Endothelial cell of umbilical vein (primary cell): ENCODE measurements around the gene CMC2. TPM values are rescaled to one million over a fixed set of nuclear protein-coding genes. Genes with fewer than 3 reads are reported as not detected.

Experiments
- BruUV-seq: library from RNA; stranded (reverse); fragments of 400-500 nt; replicated peaks from 2 replicates; lab custom pipeline; 2021; lab: Mats Ljungman, UMichigan
- CTCF ChIA-PET: fragments of 300-600, 350-600 bp; sonication (Branson Sonifier 250); formaldehyde crosslinking; loops from one replicate; lab custom pipeline; 2021; ENCODE audit warnings: antibody characterized with exemption, inconsistent platforms; lab: Charles Lee
- POLR2A ChIA-PET: fragments of 300-600, 350-600 bp; sonication (Branson Sonifier 250); formaldehyde crosslinking; loops from one replicate; lab custom pipeline; 2021; ENCODE audit warnings: antibody characterized with exemption, inconsistent platforms; lab: Charles Lee
- DNase-seq: peaks from one replicate; pipeline ENCODE4 v3.0.0-alpha.2; 2011; ENCODE audit warnings: low read depth, low spot score
- FAIRE-seq: peaks from 2 replicates; lab custom pipeline; 2011; peaks lifted over from hg19 to GRCh38; lab: Jason Lieb, UNC
- H2AFZ ChIP-seq: 2 replicates; pipeline ENCODE4 v1.6.0; 2012; ENCODE audit warnings: low read depth, low read length, control low read depth, inconsistent platforms
- H3K27ac ChIP-seq: 2 replicates; pipeline ENCODE4 v1.5.1; 2011; ENCODE audit warnings: low read depth, mild to moderate bottlenecking, control low read depth, low read length, moderate library complexity; ENCODE audit not compliant: insufficient read depth
- H3K27me3 ChIP-seq, 2 experiments: 2 replicates each; pipeline versions ENCODE4 v1.6.0 to v1.6.1; 2011; ENCODE audit warnings: low read length in 2 of 2, mixed read lengths in 1 of 2; ENCODE audit not compliant: control insufficient read depth in 2 of 2, insufficient read depth in 2 of 2
- H3K36me3 ChIP-seq, 2 experiments: 2 replicates in 1 of 2; 3 replicates in 1 of 2; pipeline ENCODE4 v1.5.1; 2011; ENCODE audit warnings: low read length in 2 of 2, mild to moderate bottlenecking in 1 of 2, moderate library complexity in 1 of 2; ENCODE audit not compliant: control insufficient read depth in 2 of 2, insufficient read depth in 2 of 2; ENCODE audit errors: extremely low read depth in 1 of 2
- H3K4me1 ChIP-seq: 3 replicates; pipeline ENCODE4 v1.5.1; 2011; ENCODE audit warnings: mild to moderate bottlenecking, low read length; ENCODE audit not compliant: control insufficient read depth, insufficient read depth; ENCODE audit errors: extremely low read depth
- H3K4me2 ChIP-seq: 2 replicates; pipeline ENCODE4 v1.6.1; 2011; ENCODE audit warnings: low read length, control low read depth, mixed read lengths; ENCODE audit not compliant: insufficient read depth
- H3K4me3 ChIP-seq, 3 experiments: fragments of 200-600 bp in 1 of 3; sonication (generic), shearing (Covaris generic) in 1 of 3; replicated peaks in 1 of 3; 2 replicates each; pipeline ENCODE4 v1.5.1; 2011 to 2016; ENCODE audit warnings: control low read depth in 3 of 3, low read length in 3 of 3, mild to moderate bottlenecking in 2 of 3, inconsistent platforms in 1 of 3, low read depth in 1 of 3, moderate library complexity in 1 of 3; ENCODE audit not compliant: insufficient read depth in 1 of 3
- H3K79me2 ChIP-seq: 2 replicates; pipeline ENCODE4 v1.6.0; 2012; ENCODE audit warnings: low read length, inconsistent platforms; ENCODE audit not compliant: control insufficient read depth, insufficient read depth
- H3K9ac ChIP-seq: replicated peaks from 2 replicates; pipeline ENCODE3; 2011; ENCODE audit warnings: low read length, control low read depth; ENCODE audit not compliant: insufficient read depth; ENCODE audit errors: extremely low read depth
- H3K9me1 ChIP-seq: replicated peaks from 3 replicates; pipeline ENCODE4 v1.6.0; 2011; ENCODE audit warnings: mild to moderate bottlenecking, low read length; ENCODE audit not compliant: control insufficient read depth, insufficient read depth; ENCODE audit errors: extremely low read depth
- H3K9me3 ChIP-seq: replicated peaks from 2 replicates; pipeline ENCODE4 v1.5.1; 2012; ENCODE audit warnings: low read length, inconsistent platforms; ENCODE audit not compliant: control insufficient read depth, insufficient read depth
- H4K20me1 ChIP-seq: replicated peaks from 2 replicates; pipeline ENCODE3; 2011; ENCODE audit warnings: mild to moderate bottlenecking, low read length; ENCODE audit not compliant: control insufficient read depth, insufficient read depth; ENCODE audit errors: extremely low read depth
- CTCF ChIP-seq, 2 donors: IDR thresholded peaks; 1 replicate in 1 of 2; 2 replicates in 1 of 2; pipeline ENCODE4 v1.5.1; 2011; ENCODE audit warnings: low read length in 2 of 2, mild to moderate bottlenecking in 2 of 2, moderate library complexity in 2 of 2, control low read depth in 1 of 2, inconsistent platforms in 1 of 2, low read depth in 1 of 2; ENCODE audit not compliant: insufficient read depth in 1 of 2; ENCODE audit errors: extremely low read depth in 1 of 2
- EZH2 ChIP-seq: IDR thresholded peaks from 2 replicates; pipeline ENCODE4 v1.6.1; 2012; ENCODE audit warnings: borderline replicate concordance, low read depth, mild to moderate bottlenecking, moderate library complexity, low read length, inconsistent platforms; ENCODE audit not compliant: severe bottlenecking
- FOS ChIP-seq: IDR thresholded peaks from 2 replicates; pipeline ENCODE4 v1.6.1; 2011; ENCODE audit warnings: mild to moderate bottlenecking, low read length, moderate library complexity, borderline replicate concordance; ENCODE audit not compliant: insufficient read depth
- GATA2 ChIP-seq: IDR thresholded peaks from 2 replicates; pipeline ENCODE4 v1.7.0; 2011; ENCODE audit warnings: low read depth, mild to moderate bottlenecking, moderate library complexity, mixed read lengths, low read length; ENCODE audit not compliant: insufficient read length, insufficient read depth
- JUN ChIP-seq: IDR thresholded peaks from 2 replicates; pipeline ENCODE4 v1.6.1; 2011; ENCODE audit warnings: borderline replicate concordance, low read depth; ENCODE audit not compliant: insufficient read length, insufficient read depth
- MAX ChIP-seq: IDR thresholded peaks from 2 replicates; pipeline ENCODE4 v1.6.1; 2011; ENCODE audit not compliant: insufficient read depth, insufficient read length
- MYC ChIP-seq: IDR thresholded peaks from one replicate; pipeline ENCODE4 v1.6.1; 2011; ENCODE audit warnings: mild to moderate bottlenecking, low read depth, low read length
- POLR2A ChIP-seq: IDR thresholded peaks from 2 replicates; pipeline ENCODE4 v1.6.1; 2012; ENCODE audit warnings: low read depth, mild to moderate bottlenecking, control low read depth, low read length
- POLR2AphosphoS5 ChIP-seq: IDR thresholded peaks from 2 replicates; pipeline ENCODE4 v1.6.1; 2012; ENCODE audit warnings: low read depth, mild to moderate bottlenecking, control low read depth, low read length, moderate library complexity; ENCODE audit not compliant: insufficient read depth
- dilution Hi-C: fragments of 300-500 bp; cut with MboI; formaldehyde crosslinking; loops from one replicate; pipeline ENCODE4 v1.15.0; 2019; ENCODE audit warnings: low sequenced_read_pairs; ENCODE audit not compliant: extremely low pct_ligation_motif_present
- intact Hi-C: fragments of 100-400 bp; cut with micrococcal nuclease; formaldehyde crosslinking; loops from one replicate; pipeline ENCODE4 v1.10.0; 2022
- polyA plus RNA-seq, 4 experiments: library from polyadenylated mRNA; depleted of rRNA in 3 of 4; stranded (reverse) in 3 of 4; unstranded in 1 of 4; fragments of >200 nt; gene quantifications; 2 replicates each; pipeline versions ENCODE4 v1.2.1 to v1.2.3, GENCODE V29; 2011 to 2012; ENCODE audit warnings: missing spikeins in 1 of 4
- total RNA-seq: library from RNA; stranded (reverse); gene quantifications from 2 replicates; pipeline ENCODE4 v1.2.3, GENCODE V29; 2021

Gene CMC2
- total and polyA plus RNA-seq, 2 donors (not counting 3 experiments of a cell fraction or from before 2014, with no cell fraction given), result 97.8 to 216 TPM

DNA sequence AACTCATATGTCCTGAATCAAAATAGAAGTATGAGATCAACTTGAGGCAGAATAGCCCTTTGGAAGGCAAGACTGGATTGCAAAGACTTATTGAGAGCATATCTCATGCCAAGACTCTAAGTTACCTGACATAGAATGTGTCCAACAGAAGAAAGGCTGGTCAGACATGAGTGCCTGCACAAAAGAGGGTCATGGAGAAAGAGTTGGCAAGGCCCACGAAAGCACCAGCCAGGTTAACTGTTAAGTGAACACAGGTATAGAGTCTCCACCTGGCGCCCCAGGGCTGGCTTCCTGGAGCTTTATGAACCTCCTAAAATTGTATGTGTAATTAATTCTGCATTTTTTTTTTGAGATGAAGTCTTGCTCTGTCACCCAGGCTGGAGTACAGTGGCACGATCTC, 71.0 kb downstream of the CMC2 start:
- dilution Hi-C loops, result no loop called here
- CTCF ChIA-PET, result interaction anchor here (1.0 to 2.0 kb wide), 2 partner anchors 10 to 69 kb away, joined by 3 to 7 read pairs; no protein-coding TSS in a partner anchor
- no peak for FAIRE-seq

More for the DNA sequence above, 71.0 kb downstream of the CMC2 start:
- BruUV-seq, result no TSS peak
- Histone ChIP-seq H2AFZ (no peak overlapping the region), H4K20me1 (no peaks in the 10 kb centered on the region), H3K4me1 (peaks cover 56% of the 10 kb centered on the region), H3K9me3 (no peaks in the 10 kb centered on the region), H3K36me3 (no peaks in the 10 kb centered on the region), H3K4me2 (no peak overlapping the region), H3K9ac (peak overlapping the region; percentile 79), H3K4me3 (no peak overlapping the region), H3K27me3 (no peaks in the 10 kb centered on the region), H3K9me1 (no peaks in the 10 kb centered on the region), H3K79me2 (peaks cover 5% of the 10 kb centered on the region), H3K27ac (peak overlapping the region; percentile 98)
- TF ChIP-seq MYC, result no peak
- no peak for TF ChIP-seq FOS
- TF ChIP-seq MAX, result no peak
- TF ChIP-seq CTCF (IDR thresholded peaks at IDR 0.05; ENCODE audit: extremely low read depth in 1 of 2, insufficient read depth in 1 of 2, low read depth in 1 of 2, low read length in 2 of 2), result no peak
- no peak for TF ChIP-seq GATA2
- no peak for TF ChIP-seq POLR2A
- no peak for TF ChIP-seq EZH2
- no peak for TF ChIP-seq JUN
- TF ChIP-seq POLR2AphosphoS5, result no peak
- intact Hi-C loops, result loop anchor here (5.0 to 10.0 kb wide), 4 partner anchors 162 to 762 kb away; partner anchors contain the start of gene GCSH
- DNase-seq, result no peak
- POLR2A ChIA-PET, result no interaction called here
